Measurements from ENCODE around the gene PRRX1. TPM values are rescaled to one million over a fixed set of nuclear protein-coding genes. Genes with fewer than 3 reads are reported as not detected.

PRRX1 gene
- total and polyA plus RNA-seq, 8 donors: 0.84 to 79.6 (median 3.2) TPM

DNA sequence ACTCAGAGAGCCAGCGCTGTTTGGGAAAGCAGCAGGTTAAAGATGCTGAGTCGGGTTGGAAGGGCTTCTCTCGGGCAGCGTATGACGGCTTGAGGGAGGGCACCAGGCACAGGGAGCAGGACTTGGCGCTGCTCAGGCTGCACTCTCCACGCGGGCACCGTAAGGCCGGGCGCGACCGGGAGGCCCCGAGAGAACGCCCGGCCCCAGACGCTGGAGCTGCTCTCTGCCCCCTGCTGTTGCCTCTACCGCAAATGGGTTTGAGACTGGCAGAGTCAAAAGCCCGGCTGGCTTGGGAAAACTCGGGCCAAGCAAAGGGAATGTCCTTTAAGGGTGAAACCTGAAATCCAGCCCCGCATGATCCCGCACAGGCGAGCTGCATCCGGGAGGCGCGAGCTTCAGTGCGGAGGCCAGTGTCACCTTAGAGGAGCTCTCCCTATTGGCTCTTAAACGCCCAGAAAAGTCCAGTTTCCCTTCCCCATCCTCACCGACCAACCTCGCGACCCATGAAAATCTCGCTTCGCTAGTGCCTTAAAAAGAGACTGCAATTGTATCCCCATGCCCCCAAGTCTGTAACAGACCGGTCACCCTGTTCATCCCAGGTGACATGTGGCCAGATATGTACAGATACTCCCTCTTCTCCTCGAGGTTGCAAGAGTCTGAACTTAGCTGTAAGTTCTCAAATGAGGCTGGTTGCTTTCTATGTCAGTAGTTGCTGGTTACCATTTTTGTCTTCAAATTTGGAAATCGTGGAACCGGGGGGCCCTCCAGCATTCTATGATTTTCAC is 1.1 kb downstream of the PRRX1 start:
- Histone ChIP-seq H3K4me1 (peaks cover 0 to 17% of the 10 kb centered on the region in 2 donors), H3K9me3 (no peaks in the 10 kb centered on the region), H3K36me3 (no peaks in the 10 kb centered on the region), H3K4me3 (peak overlapping the region; percentile 43 to 49), H3K27me3 (peaks cover 72 to 100% of the 10 kb centered on the region in 2 donors), H3K27ac (peak overlapping the region; percentile 66 to 87)
- DNase-seq (peak in 1 of 4 donors; percentile 77), ATAC-seq (peak; percentile 71)
- intact Hi-C loops (cut with DNase I): no loop called here
- TF ChIP-seq, protein P1, sequence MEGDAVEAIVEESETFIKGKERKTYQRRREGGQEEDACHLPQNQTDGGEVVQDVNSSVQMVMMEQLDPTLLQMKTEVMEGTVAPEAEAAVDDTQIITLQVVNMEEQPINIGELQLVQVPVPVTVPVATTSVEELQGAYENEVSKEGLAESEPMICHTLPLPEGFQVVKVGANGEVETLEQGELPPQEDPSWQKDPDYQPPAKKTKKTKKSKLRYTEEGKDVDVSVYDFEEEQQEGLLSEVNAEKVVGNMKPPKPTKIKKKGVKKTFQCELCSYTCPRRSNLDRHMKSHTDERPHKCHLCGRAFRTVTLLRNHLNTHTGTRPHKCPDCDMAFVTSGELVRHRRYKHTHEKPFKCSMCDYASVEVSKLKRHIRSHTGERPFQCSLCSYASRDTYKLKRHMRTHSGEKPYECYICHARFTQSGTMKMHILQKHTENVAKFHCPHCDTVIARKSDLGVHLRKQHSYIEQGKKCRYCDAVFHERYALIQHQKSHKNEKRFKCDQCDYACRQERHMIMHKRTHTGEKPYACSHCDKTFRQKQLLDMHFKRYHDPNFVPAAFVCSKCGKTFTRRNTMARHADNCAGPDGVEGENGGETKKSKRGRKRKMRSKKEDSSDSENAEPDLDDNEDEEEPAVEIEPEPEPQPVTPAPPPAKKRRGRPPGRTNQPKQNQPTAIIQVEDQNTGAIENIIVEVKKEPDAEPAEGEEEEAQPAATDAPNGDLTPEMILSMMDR (IDR thresholded peaks at IDR 0.05): no peak

DNA sequence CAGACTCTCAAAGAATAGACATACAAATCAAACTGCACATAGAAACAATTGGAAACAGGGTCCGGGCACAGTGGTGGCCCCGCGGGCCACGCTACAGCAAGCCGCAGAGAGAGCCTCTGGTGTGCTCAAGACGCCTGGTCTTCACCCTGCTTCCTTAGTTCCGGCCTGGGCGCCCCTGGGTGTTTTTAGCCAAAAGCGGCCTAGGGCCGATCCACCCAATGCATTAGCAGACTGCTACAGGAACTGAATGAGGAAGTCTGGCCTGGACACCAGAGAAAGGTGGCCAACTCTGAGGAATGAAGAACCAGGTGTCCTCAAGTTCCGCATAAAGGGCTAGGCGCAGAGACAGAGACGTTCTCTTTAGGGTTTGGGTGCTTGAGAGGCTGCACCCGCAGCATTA is 1.7 kb downstream of the PRRX1 start:
- TF ChIP-seq, protein P1 (IDR thresholded peaks at IDR 0.05): no peak
- Histone ChIP-seq H3K4me1 (peaks cover 0 to 17% of the 10 kb centered on the region in 2 donors), H3K36me3 (no peaks in the 10 kb centered on the region), H3K4me3 (peak overlapping the region in 1 of 2 donors; percentile 43), H3K27me3 (peaks cover 71 to 100% of the 10 kb centered on the region in 2 donors), H3K9me3 (no peaks in the 10 kb centered on the region), H3K27ac (peak overlapping the region in 1 of 2 donors; percentile 66)
- DNase-seq (no peak), ATAC-seq (no peak)
- intact Hi-C loops (cut with DNase I): no loop called here

DNA sequence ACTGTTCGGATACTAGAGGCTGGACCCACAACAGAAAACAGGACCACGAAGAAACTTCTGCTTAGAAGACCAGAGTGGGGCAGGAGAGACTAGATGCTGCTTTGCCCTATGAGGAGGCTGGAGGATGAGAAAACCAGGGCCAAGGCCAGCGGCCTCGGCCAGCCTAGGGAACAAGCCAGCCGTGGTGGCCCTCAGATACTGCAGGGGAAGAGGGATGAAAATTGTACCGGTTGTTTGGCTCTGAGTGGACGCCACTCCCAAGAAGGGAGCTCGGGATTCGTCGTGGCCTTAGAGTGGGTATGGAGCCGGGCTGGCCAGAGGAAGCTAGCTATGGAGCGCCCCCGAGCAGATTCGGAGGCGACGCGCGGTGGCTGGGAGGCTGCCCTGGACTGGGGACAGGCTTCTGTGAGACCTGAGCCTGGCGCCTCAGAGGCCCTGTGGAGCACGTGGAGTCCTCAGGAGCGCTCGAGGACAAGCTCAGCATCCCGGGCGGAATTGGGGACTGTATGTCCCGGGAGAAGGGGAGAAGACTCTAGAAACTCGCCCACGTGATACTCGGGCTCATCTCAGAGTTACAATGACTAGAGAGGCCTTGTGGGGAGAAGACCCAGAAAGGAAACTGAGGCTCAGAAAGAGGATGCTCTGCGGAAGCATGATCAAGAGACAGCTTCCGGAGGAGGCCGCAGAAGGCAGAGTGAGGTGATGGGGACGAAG is 2.8 kb downstream of the PRRX1 start:
- no peak overlapping the region for H3K4me3 ChIP-seq
- H3K27me3 ChIP-seq: peaks cover 73 to 100% of the 10 kb centered on the region in 2 donors
- no peaks in the 10 kb centered on the region for H3K9me3 ChIP-seq
- no peaks in the 10 kb centered on the region for H3K36me3 ChIP-seq
- ATAC-seq (no peak), DNase-seq (peak in 1 of 4 donors; percentile 67)
- TF ChIP-seq, protein P1 (IDR thresholded peaks at IDR 0.05): no peak
- intact Hi-C loops (cut with DNase I): no loop called here
- no peak overlapping the region for H3K27ac ChIP-seq
- H3K4me1 ChIP-seq: peaks cover 0 to 15% of the 10 kb centered on the region in 2 donors

DNA sequence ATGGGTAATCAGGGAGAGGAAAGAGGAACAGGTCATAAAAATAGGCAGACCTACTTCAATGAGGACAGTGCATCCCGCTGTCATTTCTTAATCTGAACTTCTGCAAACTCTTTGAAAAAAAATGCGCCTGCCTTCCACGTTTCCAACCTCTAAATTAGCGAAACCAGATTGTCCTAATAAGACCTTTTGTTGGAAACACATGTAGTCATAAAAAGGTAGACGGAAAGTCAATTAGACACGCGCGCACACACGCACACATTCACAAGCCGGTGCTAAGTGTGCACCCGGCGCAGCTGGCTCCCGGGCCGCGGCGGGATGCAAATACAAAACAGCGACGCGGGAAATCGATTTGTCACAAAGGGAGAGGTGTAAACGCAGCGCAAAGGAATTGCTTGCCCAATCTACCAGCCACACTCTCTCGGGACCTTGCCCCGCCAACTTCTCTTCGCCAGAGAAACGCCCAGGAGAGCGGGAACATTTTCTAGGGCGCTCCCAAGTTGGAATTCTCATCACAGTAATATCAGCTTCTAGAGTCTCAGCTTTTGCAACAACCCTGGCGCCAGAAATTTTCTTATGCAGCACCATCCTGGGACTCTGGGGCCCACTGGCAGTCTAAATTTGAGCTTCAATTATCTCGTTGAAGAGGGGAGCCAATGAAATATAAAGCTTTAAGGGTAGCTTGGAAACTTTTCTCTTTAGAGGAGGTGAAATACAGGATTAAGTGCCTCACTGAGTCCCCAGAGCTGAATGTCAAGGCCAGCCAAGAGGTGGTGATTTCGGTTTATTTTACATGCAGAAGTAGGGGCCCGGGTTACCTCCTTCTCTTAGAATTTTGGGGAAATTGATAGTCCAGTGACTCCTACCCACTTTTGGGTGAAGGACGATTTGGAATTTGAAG is 4.5 kb downstream of the PRRX1 start:
- no peak overlapping the region for H3K4me3 ChIP-seq
- no peaks in the 10 kb centered on the region for H3K9me3 ChIP-seq
- H3K27ac ChIP-seq: no peak overlapping the region
- intact Hi-C loops (cut with DNase I): no loop called here
- no peaks in the 10 kb centered on the region for H3K36me3 ChIP-seq
- DNase-seq (no peak), ATAC-seq (no peak)
- peaks cover 68 to 100% of the 10 kb centered on the region in 2 donors for H3K27me3 ChIP-seq
- peaks cover 0 to 10% of the 10 kb centered on the region in 2 donors for H3K4me1 ChIP-seq
- TF ChIP-seq, protein P1 (IDR thresholded peaks at IDR 0.05): no peak

Measured in left lung (tissue), 10 donors.